ENCODE data around the gene SEZ6.

DNA sequence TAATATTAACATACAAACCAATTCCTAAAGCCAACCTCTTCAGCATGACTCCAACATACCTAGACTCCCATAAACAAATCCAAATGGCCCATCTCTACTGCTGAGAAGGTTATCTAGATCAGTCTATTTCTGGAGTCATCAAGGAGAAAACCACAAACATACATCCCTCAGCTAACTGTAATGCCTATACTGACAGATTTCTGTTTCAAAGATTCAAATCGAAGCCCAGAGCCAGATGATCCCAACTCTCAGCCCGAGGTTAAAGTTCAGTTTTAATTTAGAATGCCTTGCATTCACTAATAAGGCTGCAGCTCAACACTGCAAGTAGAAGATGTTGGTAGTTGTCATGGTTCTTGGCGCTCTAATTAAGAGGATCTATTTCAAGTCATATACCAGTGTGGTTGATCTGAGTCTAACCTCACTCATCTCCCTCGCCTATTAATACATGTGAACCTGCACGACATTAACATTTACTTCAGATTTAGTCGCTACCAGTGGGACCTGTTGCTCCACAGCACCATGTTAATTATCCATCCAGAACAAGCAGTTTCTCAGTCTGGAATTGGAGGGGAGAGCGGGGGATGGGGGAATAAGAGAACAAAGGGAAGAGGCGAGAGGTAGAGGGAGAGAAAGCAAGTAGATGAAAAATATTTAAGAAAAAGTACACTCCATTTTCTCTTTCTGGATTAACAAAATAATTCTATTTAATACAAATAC is 69.9 kb downstream of the SEZ6 start:
- TF ChIP-seq, protein P1, sequence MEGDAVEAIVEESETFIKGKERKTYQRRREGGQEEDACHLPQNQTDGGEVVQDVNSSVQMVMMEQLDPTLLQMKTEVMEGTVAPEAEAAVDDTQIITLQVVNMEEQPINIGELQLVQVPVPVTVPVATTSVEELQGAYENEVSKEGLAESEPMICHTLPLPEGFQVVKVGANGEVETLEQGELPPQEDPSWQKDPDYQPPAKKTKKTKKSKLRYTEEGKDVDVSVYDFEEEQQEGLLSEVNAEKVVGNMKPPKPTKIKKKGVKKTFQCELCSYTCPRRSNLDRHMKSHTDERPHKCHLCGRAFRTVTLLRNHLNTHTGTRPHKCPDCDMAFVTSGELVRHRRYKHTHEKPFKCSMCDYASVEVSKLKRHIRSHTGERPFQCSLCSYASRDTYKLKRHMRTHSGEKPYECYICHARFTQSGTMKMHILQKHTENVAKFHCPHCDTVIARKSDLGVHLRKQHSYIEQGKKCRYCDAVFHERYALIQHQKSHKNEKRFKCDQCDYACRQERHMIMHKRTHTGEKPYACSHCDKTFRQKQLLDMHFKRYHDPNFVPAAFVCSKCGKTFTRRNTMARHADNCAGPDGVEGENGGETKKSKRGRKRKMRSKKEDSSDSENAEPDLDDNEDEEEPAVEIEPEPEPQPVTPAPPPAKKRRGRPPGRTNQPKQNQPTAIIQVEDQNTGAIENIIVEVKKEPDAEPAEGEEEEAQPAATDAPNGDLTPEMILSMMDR (tag by site-specific recombination; IDR thresholded peaks at IDR 0.05) = no peak
- TF ChIP-seq ZNF274 (IDR thresholded peaks at IDR 0.05; ENCODE audit: low read length) (no peak), ZNF274 (tag by site-specific recombination; IDR thresholded peaks at IDR 0.05; ENCODE audit: borderline replicate concordance) (no peak), KLF16 (tag by site-specific recombination; IDR thresholded peaks at IDR 0.05) (no peak), ZNF76 (tag by site-specific recombination; IDR thresholded peaks at IDR 0.05; ENCODE audit: borderline replicate concordance, low read depth) (no peak), OVOL3 (tag by site-specific recombination; IDR thresholded peaks at IDR 0.05) (no peak), ZNF670 (tag by site-specific recombination; IDR thresholded peaks at IDR 0.05; ENCODE audit: low read depth) (no peak), ZNF792 (tag by site-specific recombination; IDR thresholded peaks at IDR 0.05) (no peak)
- TF ChIP-seq, protein P2, sequence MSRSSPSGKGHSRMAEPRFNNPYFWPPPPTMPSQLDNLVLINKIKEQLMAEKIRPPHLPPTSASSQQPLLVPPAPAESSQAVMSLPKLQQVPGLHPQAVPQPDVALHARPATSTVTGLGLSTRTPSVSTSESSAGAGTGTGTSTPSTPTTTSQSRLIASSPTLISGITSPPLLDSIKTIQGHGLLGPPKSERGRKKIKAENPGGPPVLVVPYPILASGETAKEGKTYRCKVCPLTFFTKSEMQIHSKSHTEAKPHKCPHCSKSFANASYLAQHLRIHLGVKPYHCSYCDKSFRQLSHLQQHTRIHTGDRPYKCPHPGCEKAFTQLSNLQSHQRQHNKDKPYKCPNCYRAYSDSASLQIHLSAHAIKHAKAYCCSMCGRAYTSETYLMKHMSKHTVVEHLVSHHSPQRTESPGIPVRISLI (tag by site-specific recombination; IDR thresholded peaks at IDR 0.05) = no peak
